Limb (tissue), 2 donors: ENCODE data around the gene C22orf39.

Experiments
- DNase-seq, 2 donors: peaks; one replicate each; pipeline ENCODE4 v3.0.0-alpha.2; 2016; ENCODE audit errors: extremely low spot score in 2 of 2

C22orf39 gene

DNA sequence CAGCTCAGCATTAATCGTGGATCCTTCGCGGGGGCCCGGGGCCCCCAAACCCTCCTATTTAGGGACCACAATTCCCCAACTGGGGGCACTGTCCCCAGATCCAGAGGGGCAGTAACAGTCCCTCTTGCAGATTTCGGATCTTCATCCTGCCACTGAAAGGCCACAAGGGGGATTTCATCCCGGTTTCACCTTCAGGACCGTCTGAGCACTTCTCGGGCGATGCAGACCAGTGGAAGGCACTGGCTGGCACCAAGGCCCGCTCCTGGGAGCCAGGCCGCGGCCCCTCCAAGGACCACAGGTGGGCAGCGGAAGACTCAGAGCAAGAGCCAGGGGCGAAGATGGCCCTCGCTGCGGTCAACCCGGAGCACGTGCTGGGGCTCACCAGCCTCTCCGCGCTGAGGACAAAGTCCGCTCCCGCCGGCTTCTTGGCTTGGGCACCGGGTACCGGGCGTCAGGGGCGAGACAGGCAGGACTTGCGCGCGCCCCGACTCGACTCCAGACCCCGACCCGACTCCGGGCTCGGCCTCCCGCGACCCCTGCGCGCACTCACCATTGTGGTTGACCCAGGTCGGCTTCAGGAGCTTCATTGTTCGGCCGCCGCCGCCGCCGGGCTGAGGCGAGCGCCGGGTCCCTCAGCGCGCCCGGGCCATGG lies 16.5 kb downstream of the C22orf39 start:
- peak in 1 of 2 donors; percentile 56 for DNase-seq

DNA sequence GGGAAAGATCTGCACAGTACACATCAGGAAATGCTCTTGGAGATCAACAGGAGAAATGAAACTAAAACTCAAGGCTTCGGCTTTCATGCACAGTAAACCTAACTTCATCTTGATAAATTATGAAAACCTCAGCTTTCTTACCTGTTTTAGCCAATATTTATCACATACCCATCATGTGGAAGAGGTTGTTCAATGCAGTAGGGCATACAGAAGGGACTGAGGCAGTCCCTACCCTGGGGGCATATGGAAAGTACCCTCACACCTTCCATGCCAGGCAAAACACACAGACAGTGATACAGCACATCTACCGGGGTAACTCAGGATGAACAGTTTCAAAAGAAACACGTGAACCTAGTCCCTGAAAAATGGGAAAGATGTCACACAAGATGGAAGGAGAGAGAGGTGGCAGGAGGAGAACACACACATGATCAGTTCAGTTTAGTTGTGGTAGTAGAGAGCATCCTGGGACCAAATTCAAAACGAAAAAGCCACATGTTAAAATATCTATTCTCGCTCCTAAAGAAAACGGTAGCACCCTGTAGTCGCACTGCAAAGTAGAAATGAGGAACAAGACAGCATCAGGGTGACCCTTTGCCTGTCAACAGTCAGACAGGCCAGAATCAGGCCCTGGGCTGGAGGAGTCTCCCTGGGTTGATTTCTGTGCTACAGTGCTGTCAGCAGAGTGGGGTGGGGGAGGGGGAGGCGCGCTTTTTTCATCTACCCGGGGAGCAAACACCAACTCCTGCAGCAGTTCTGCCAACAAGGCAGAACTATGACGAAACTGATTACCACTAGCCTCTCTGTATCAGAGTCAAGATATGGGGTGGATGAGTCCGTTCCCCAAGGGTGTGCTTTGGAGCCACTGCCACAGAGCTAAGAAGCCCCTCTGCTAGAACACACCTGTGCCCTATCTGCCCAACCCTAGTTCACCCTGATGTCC lies 17.3 kb downstream of the C22orf39 start:
- DNase-seq = peak in 1 of 2 donors; percentile 37

DNA sequence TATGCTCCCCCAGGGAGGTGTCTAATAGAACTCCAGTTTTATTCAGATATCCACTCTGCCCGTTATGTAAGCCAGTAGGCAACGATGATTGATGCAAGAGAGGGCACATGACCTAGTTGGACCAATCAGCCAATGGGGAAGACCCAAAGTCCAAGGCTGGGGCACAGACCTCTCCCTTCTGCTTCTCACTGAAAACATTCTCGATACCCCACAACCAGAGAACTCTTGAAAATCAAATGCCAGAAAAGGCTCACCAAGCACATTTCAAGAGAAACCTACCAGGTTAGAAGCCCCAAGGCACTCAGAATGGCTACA lies 23.4 kb downstream of the C22orf39 start:
- DNase-seq = no peak

DNA sequence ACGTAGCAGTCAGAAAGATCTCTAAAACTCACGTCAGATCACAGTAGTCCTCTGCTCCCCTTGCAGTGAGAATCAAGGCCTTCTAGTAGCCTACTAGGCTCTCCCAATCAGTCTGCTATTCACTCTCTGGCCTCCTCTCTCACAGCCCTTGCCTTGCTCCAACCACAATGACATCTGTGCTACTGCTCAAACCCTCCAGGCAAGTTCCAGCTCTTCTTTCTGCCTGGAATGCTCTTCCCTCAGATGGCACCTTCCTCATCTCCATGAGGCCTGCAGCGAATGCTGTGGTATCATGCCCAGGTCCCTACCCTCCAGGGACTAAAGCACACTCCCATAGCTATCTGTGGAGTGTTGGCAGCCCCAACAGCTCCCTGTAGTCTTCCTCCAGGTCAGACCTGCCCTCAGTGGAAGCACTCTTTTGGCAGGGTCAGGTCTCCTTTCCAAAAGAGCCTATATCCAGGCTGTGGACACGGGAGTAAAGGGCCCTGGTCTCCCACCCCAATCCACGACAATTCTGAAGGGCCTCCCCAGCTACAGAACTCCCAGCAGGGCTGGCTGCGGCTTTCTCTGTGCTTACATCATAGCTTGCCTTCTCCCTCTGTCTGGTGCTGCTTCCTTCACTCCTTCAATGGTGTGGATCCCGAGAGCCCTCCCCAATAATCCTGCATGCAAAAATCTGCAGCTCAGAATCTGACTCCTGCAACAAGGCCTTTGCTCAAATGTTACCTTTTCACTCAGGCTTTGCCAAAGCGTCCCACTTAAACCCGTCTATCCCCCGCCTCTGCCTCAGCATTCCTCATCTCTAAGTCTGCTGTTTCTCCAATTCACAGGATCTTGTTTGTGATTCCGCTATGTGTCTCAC lies 24.8 kb downstream of the C22orf39 start:
- no peak for DNase-seq

DNA sequence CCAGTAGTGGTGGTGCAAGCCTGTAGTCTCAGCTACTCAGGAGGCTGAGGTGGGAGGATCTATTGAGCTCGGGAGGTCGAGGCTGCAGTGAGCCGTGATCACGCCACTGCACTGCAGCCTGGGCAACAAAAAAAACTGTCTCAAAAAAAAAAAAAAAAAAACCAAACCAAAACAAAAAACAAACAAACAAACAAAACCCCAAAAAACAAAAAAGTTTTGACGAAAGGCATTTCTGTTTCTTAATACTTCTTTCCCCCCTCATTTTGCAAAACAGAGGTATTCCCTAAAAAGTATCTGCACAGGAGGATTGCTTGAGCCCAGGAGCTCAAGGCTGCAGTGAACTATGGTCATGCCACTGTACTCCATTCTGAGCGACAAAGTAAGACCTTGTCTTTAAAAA lies 27.2 kb downstream of the C22orf39 start:
- no peak for DNase-seq

DNA sequence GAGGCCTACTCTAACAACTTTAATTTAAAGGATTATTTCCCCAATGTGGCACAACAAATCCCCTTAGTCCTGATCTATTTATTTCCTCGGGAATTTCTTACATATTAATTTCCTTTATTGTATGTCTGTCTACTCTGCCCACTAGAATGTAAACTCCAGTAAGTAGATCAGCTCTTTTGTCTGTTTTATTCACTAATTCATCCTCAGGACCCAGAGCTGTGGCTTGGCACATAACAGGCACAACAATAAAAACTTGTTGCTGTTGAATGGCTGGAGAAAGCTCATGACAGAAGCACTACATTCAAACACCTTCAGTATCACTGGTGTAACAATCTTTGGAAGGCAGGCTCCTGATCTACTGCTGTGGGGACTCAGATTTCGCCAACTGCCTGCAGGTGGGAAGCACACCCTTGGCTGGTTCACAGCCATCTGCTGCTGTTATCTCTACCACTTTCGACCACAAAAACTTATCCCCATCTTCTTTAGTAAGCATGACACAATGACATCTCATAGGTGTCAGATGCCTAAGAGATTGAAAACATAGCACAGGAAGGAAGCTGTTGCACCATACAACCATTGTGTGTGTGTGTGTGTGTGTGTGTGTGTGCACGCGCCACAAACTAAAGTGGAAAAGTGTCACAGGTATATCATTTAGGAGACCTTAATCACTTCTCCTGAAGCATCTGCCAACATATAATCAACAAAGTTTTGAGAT lies 27.9 kb downstream of the C22orf39 start:
- no peak for DNase-seq

DNA sequence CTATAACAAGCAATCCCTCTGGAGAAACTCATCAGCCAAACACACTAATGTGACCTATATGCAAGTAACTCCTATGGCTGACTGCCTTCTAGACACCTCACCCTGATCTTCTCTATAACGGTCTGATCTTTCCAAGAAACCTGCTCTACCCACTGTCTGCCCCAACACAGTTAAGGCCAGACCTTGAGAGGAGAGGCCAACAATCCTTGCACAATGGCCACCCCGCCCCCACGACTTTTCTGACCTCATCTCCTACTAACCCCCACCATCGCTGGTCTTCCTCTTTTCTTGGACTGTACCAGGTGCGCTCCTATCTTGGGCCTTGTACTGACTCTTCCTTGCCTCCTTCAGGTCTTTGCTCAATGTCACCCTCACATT lies 28.4 kb downstream of the C22orf39 start:
- no peak for DNase-seq

DNA sequence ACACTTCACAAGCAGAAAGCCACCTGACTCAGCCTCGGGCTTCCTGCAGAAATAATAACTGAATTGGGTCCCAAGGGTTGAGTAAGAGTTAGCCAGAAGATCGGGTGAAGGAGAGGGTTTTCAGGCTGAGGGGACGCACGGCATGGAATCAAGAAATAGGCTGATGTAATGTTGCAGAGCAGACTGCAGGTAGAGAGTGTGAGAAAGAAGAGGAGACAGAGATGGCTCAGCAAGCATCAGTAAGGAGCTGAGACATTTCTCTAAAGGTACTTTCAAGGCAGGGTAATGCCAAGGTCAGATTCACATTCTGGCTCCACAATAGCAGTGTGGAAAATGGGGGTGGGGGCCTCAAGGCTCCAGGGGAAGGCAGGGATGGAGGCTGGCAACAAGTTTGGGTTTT lies 34.6 kb downstream of the C22orf39 start:
- DNase-seq = no peak

DNA sequence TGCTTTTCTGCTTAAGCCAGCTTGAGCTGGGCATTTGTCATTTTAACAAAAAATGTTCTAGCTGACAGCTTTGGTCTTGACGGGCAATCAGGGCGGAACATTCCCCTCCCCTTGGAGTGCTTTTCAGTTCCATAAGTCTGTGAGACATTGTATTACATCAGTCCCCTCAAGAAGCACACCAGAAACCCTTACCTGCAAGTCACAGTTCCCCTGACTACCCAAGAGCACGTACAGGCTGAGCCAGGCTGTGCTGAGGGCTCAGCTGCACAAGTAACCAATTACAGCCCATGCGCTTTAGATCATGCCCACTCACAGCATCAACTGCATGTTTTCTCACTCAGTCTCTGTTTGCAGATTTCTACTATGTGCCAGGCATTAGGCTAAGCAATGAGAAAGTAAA lies 35.0 kb downstream of the C22orf39 start:
- no peak for DNase-seq

DNA sequence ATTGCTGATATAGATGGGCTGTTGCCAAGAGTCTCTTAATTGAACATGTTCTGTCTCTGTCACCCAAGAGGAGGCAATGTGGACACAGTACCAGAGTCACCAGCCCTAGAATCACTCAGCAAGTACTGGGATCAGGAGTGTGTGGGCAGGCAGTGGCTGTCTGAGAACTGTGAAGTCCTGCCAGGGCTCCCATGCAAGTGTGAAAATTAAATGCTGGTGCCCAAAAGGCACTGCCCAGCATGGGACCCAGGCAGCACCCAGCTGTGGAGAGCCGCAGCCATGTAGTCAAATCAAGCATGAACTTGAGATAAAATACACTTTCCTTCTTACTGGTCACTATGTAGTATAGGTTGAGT lies 35.8 kb downstream of the C22orf39 start:
- no peak for DNase-seq

DNA sequence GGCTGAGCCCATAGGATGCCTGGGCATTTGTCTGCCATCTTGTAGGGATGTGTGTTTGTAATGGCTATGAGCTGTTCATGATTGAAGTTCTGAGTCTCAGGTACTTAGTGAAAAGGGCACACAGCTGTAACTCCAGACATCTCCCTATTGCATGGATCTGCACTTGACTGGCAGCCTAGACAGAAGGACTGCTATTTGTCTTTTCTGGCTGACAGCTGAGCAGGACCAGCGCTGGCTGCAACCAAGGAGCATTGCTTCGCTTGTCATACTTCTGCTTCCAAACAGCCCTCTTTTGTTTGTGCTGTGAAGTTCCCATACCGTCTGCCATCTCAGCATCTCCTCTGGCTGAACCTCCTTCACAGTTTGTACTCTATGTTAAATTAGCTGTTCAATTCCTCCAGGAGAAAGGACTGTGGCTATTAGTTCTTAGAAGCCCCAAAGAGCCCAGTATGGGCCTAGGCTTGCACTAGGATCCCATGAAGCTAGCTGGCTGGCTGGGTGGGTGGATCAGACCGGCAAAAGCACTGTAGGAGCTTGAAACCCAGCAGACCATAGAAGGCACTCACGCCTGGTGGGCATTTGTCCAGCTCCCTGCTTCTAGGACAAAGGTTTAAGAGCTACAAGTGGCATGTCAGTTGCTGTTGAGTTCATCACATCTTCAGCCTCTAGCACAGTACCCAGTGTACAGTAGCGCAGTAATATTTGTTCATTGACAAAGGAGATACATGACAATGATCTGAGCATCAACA lies 36.4 kb downstream of the C22orf39 start:
- DNase-seq = no peak

DNA sequence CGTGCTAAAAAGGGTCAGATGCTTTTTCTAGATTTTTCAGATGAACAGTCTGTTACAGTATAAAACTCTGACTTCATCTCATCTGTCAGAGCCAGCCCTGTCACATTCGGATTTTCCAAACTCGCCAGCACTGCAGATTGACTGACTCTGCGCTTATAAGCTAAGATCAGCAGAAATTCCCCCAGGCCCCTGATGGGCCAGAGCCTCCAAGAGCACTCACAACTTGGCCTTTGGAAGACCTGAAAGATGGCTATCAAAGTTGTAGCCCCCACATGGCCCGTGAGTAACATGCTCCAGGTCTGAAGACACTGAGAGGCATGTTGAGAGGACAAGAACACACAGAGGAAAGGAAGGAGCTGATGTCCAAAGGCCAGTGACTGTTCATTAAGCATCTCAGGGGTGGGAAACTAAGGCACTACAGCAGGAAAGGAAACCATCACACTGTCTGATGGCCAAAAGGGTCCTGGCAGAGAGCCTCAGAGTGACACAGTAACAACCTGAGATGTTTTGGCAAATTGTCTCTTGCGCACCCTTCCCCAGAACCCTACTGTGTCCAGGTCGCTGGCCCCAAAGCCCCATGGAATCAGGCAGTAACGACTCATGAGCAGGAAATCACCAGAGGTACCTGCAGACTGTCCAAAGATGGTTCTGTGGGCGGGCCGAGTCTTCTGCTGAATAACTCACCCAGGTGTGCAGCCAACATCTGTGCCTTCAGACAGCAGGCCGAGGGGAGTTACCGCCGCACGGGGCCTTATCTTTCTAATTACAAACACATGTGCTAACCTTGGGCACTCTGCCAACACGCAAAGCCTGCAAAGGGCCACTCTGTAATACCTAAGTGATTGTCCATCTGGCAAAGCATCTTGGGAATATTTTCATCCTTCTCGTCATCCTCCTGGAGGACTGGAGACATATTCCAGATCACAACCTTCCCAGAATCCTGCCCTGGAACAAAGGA lies 39.6 kb downstream of the C22orf39 start:
- DNase-seq = no peak

DNA sequence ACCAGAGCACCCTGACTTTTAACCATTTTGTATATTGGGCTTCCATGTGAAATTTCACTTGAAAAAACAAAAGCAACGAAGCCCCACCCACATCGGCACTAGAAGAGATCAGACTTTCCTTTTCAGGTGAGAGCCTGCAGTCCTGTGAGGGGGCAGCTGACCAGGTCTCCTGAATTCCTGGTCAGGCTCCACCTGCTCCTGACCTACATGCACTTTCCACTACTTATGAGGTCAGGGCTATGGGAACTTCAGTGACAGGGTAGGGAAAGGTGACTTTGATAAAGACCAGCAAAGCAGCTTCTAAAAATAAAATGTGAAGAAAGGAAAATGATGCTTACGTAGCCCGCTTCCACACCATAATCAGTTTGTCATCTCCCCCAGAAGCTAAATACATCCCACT lies 40.7 kb downstream of the C22orf39 start:
- DNase-seq = no peak

DNA sequence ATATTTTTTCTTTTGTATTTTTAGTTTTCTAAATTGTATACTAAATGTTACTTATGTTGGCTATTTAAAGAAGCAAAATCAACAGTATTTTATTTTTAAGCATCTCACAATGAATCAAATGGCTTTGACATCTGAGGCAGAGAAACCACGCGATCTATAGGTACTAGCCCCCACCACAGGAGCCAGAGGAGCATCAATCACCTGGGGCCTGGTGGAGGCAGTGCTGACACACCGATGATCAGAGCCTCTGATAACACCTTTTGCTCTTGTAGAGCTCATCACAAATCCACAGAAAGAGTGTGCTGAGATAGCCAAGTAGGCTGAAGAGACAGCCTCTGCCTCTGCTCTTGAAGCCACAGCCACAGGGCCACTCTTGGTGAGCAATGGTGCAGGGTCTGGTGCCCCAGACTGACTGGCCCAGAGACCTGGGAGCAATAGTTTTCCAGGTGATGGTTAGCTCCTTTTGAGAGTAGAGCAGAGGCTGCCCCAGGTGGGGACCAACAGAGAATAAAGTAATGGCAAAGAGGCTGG lies 41.2 kb downstream of the C22orf39 start:
- DNase-seq = no peak

DNA sequence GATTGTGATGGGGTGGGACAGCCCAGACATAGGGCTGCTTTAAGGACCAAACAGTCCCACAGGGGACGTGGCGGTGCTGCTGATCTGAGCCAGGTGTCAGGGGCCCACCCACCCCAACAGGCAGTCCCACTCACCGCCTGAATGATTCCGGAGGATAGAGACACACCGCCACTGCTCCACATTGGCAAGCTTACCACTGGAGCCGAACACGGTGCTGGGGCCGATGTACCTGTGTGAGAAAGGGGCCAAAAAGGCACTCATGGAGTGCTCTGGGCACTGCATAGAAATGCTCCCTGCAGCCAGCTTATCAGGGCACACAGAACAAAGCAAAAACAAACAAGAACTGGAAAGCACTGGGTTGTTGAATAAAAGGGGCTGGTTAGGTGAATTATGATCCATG lies 41.9 kb downstream of the C22orf39 start:
- DNase-seq = no peak

DNA sequence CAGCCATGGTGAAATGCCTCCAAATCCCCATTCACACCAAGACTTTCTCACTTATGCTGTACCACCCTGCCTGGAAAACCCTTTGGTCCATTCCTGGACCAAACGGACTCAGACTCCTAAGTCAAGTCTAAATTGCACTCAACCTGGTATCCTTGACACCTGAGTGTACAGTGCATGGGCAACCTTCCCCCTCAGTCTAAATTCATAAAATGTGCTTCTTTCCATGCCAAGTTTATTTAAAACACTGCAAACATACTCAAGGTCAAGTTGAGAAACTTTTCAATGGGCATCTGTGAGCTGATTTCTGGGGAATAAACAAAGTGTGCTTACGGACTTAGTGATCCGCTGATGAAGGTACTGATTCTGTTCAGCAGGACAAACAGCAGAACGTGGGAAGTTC lies 42.4 kb downstream of the C22orf39 start:
- no peak for DNase-seq

DNA sequence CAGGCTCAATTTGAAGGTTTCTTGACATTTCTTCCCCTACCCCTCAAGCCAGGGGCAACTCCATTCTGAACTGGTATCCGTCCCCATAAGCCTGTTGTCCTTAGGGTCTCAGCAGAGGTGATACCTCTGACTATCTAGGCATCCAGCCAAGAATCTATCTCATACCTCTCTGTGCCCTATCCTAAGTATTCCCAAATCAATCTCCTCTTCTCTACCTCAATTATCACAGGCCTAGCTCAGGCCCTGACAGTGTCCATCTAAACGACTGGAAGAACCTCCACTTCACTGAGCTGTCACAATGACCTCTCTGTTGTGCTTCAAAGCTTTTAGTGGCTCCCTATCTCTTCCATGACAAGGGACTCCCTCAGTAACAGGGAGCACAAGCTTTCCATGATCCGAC lies 42.8 kb downstream of the C22orf39 start:
- DNase-seq = no peak

DNA sequence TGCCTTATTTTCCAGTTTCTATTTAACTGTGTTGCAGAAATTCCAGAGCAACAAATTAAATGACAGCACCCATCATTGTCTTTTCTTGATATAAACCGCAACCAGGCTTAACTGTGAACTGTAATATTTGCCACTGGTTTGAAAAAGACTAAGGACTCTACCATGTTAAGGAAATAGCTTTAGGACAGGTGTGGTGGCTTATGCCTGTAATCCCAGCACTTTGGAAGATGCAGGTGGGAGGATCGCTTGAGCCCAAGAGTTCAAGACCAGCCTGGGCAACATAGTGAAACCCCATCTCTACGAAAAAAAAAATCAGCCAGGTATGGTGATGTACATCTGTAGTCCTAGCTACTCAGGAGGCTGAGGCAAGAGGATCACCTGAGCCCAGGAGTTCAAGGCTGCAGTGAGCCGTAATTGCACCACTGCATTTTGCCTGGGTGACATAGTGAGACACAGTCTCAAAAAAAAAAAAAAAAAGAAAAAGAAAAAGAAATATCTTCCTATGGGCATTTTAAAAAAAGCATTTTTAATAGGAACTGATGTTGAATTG lies 44.8 kb downstream of the C22orf39 start:
- DNase-seq = no peak

DNA sequence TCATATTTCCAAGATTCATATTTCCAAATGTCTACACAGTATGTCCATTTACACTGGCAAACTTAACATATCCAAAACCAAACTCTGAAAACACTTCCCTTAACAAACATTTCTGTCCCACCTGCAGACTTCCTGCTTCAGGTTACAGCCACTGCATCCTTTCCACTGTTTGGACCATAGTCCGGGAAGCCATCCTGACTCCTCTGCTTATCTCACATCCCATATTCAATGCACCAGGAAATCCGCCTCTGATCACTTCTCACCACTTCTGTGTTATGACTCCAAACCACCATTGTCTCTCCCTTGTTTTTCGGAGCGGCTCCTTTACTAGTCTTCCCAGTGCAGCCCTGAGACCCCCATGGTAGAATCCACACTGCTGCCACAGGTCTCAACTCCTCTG lies 46.0 kb downstream of the C22orf39 start:
- no peak for DNase-seq
